Measurements from ENCODE around the gene ZRANB2. TPM values are rescaled to one million over a fixed set of nuclear protein-coding genes. Genes with fewer than 3 reads are reported as not detected.

The ZRANB2 gene
- total and polyA plus RNA-seq, 9 of the 15 experiments (the other 6 are each of a cell fraction or from before 2014, with no cell fraction given) = 80.8 to 264 (median 157) TPM

- TF ChIP-seq NFATC3 (IDR thresholded peaks at IDR 0.05) (peak; percentile 62), TBL1XR1 (IDR thresholded peaks at IDR 0.05; ENCODE audit: low read length in 2 of 2) (peak in 1 of 2 experiments; percentile 40; a peak in 1 of 4 replicates), TSC22D4 (tag; IDR thresholded peaks at IDR 0.05) (no peak), ZNF57 (CRISPR knock-in tag; IDR thresholded peaks at IDR 0.05) (no peak), BRD9 (IDR thresholded peaks at IDR 0.05; ENCODE audit: low read depth, partially characterized antibody) (no peak), ZNF212 (CRISPR knock-in tag; IDR thresholded peaks at IDR 0.05) (no peak), GTF2E2 (tag; IDR thresholded peaks at IDR 0.05) (peak; percentile 97), CAMTA2 (CRISPR knock-in tag; conservative IDR thresholded peaks at IDR 0.05) (no peak), ZNF232 (CRISPR knock-in tag; IDR thresholded peaks at IDR 0.05) (no peak), RBM25 (IDR thresholded peaks at IDR 0.05; ENCODE audit: low read depth, low read length, severe bottlenecking) (no peak), ILF3 (IDR thresholded peaks at IDR 0.05; ENCODE audit: borderline replicate concordance) (peak; percentile 68; the same call in 1 of the 2 replicates), PTBP1 (IDR thresholded peaks at IDR 0.05; ENCODE audit: low read depth, low read length) (no peak)
- TF ChIP-seq, protein P1, sequence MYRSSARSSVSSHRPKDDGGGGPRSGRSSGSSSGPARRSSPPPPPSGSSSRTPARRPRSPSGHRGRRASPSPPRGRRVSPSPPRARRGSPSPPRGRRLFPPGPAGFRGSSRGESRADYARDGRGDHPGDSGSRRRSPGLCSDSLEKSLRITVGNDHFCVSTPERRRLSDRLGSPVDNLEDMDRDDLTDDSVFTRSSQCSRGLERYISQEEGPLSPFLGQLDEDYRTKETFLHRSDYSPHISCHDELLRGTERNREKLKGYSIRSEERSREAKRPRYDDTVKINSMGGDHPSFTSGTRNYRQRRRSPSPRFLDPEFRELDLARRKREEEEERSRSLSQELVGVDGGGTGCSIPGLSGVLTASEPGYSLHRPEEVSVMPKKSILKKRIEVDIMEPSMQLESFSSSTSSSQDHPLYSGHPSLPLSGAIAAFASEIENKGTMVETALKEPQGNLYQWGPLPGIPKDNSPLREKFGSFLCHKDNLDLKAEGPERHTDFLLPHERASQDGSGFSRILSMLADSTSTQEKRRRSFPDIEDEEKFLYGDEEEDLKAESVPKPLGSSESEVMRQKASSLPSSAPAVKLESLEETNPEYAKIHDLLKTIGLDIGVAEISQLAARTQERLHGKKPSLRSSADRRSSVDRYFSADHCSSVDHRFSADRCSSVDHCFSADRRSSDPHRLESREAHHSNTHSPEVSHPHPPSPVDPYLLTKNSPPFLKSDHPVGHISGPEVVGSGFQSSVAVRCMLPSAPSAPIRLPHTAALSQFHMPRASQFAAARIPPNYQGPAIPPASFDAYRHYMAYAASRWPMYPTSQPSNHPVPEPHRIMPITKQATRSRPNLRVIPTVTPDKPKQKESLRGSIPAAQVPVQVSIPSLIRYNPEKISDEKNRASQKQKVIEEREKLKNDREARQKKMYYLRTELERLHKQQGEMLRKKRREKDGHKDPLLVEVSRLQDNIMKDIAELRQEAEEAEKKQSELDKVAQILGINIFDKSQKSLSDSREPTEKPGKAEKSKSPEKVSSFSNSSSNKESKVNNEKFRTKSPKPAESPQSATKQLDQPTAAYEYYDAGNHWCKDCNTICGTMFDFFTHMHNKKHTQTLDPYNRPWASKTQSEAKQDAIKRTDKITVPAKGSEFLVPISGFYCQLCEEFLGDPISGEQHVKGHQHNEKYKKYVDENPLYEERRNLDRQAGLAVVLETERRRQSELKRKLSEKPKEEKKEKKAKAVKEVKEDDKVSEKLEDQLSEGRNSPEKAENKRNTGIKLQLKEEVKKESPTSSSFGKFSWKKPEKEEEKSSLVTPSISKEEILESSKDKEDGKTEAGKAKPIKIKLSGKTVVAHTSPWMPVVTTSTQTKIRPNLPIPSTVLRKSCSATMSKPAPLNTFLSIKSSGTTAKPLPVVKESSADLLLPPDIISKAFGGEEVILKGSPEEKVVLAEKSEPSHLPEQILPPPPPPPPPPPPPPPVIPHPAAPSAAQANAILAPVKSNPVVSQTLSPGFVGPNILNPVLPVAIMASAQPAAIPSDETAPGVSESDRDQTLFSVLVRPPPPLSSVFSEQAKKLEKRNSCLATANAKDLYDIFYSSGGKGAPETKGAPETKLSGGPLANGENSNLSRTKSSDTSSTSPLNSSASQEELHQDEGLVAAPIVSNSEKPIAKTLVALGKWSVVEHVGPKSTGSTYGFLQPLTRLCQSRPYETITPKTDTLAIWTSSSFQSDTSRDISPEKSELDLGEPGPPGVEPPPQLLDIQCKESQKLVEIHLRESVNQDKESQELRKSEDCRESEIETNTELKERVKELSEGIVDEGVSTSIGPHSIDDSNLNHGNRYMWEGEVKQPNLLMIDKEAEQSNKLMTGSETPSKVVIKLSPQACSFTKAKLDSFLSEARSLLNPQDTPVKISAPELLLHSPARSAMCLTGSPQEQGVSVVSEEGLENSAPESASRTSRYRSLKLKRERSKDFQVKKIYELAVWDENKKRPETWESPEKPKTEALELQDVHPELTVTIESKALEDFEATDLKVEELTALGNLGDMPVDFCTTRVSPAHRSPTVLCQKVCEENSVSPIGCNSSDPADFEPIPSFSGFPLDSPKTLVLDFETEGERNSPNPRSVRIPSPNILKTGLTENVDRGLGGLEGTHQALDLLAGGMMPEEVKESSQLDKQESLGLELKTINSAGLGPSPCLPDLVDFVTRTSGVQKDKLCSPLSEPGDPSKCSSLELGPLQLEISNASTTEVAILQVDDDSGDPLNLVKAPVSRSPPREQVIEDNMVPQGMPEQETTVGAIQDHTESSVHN (IDR thresholded peaks at IDR 0.05; ENCODE audit: borderline replicate concordance in 1 of 2, low read depth in 1 of 2) = peak in 1 of 2 experiments; percentile 74; a peak in 2 of 4 replicates
- TF ChIP-seq, protein P2, sequence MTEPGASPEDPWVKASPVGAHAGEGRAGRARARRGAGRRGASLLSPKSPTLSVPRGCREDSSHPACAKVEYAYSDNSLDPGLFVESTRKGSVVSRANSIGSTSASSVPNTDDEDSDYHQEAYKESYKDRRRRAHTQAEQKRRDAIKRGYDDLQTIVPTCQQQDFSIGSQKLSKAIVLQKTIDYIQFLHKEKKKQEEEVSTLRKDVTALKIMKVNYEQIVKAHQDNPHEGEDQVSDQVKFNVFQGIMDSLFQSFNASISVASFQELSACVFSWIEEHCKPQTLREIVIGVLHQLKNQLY (CRISPR knock-in tag; conservative IDR thresholded peaks at IDR 0.05) = no peak
- TF ChIP-seq, protein P3, sequence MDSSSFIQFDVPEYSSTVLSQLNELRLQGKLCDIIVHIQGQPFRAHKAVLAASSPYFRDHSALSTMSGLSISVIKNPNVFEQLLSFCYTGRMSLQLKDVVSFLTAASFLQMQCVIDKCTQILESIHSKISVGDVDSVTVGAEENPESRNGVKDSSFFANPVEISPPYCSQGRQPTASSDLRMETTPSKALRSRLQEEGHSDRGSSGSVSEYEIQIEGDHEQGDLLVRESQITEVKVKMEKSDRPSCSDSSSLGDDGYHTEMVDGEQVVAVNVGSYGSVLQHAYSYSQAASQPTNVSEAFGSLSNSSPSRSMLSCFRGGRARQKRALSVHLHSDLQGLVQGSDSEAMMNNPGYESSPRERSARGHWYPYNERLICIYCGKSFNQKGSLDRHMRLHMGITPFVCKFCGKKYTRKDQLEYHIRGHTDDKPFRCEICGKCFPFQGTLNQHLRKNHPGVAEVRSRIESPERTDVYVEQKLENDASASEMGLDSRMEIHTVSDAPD (CRISPR knock-in tag; IDR thresholded peaks at IDR 0.05) = no peak
Observed at GRCh38 chr1:71080739-71081696, at the start of gene ZRANB2 (continued).

Measured in K562 (cell line).